H1 (cell line): Measurements from ENCODE around the gene ATF7IP2.
"Not testable (repeated sequence)": the region's sequence is repeated elsewhere in the genome, so short reads cannot be mapped to it uniquely, and the experiment has no call there.

Experiments
- CBX5 ChIP-seq: fragments of 300-800, 300-1000 bp; sonication (generic); IDR thresholded peaks from 2 replicates; pipeline ENCODE4 v1.7.1; 2016; ENCODE audit warnings: antibody characterized with exemption, low read length, low read depth
- CREB1 ChIP-seq: IDR thresholded peaks from 2 replicates; pipeline ENCODE4 v1.6.1; 2012; ENCODE audit warnings: inconsistent platforms
- FOSL1 ChIP-seq: IDR thresholded peaks from 2 replicates; pipeline ENCODE4 v1.6.1; 2011; ENCODE audit warnings: mild to moderate bottlenecking, low read depth, low read length, moderate library complexity; ENCODE audit not compliant: insufficient read depth
- GABPA ChIP-seq: IDR thresholded peaks from 2 replicates; pipeline ENCODE4 v1.6.1; 2011; ENCODE audit warnings: mild to moderate bottlenecking, low read length, moderate library complexity, borderline replicate concordance; ENCODE audit not compliant: insufficient read depth
- HDAC2 ChIP-seq, 2 experiments: fragments of 300-600 bp in 1 of 2; sonication (generic) in 1 of 2; IDR thresholded peaks; 2 replicates each; pipeline ENCODE4 v1.6.1; 2011 to 2012; ENCODE audit warnings: low read depth in 2 of 2, low read length in 2 of 2, mild to moderate bottlenecking in 2 of 2, moderate library complexity in 2 of 2, borderline replicate concordance in 1 of 2, inconsistent platforms in 1 of 2
- KDM1A ChIP-seq: fragments of 200-600, 300-600 bp; sonication (generic); IDR thresholded peaks from 2 replicates; pipeline ENCODE4 v1.7.1; 2016; ENCODE audit warnings: mild to moderate bottlenecking, low read length, borderline replicate concordance
- POLR2A ChIP-seq, 2 experiments: IDR thresholded peaks; 1 replicate in 1 of 2; 2 replicates in 1 of 2; pipeline ENCODE4 v1.6.1; 2011; ENCODE audit warnings: low read depth in 2 of 2, low read length in 2 of 2, mild to moderate bottlenecking in 2 of 2; ENCODE audit errors: control extremely low read depth in 1 of 2
- RFX5 ChIP-seq: IDR thresholded peaks from 2 replicates; pipeline ENCODE4 v1.6.1; 2011; ENCODE audit warnings: low read depth, low read length, improper control_type of control experiment, borderline replicate concordance
- TF ChIP-seq, protein P1 (sequence below), 3 experiments: IDR thresholded peaks; 1 replicate in 2 of 3; 2 replicates in 1 of 3; pipeline versions ENCODE4 v1.5.1 to v1.6.1; 2011; ENCODE audit warnings: low read length in 3 of 3, mild to moderate bottlenecking in 3 of 3, inconsistent platforms in 2 of 3, low read depth in 1 of 3, moderate library complexity in 1 of 3; ENCODE audit not compliant: insufficient read depth in 1 of 3; ENCODE audit errors: control extremely low read depth in 1 of 3

DNA sequence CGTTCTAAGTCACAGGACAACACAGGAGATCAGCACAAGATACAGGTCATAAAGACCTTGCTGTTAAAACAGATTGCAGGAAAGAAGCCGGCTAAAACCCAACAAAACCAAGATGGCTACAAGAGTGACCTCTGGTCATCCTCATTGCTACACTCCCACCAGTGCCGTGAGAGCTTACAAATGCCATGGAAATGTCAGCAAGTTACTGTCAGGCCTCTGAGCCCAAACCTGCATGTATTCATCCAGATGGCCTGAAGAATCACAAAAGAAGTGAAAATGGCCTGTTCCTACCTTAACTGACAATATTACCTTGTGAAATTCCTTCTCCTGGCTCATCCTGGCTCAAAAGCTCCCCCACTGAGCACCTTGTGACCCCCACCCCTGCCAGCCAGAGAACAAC lies 119.4 kb downstream of the ATF7IP2 start:
- not testable (repeated sequence) for TF ChIP-seq CBX5; KDM1A; RFX5; GABPA; HDAC2 (IDR thresholded peaks at IDR 0.05; ENCODE audit: borderline replicate concordance in 1 of 2, low read depth in 2 of 2, low read length in 2 of 2); POLR2A (IDR thresholded peaks at IDR 0.05; ENCODE audit: control extremely low read depth in 1 of 2, low read depth in 2 of 2, low read length in 2 of 2); CREB1; FOSL1
- TF ChIP-seq, protein P1, sequence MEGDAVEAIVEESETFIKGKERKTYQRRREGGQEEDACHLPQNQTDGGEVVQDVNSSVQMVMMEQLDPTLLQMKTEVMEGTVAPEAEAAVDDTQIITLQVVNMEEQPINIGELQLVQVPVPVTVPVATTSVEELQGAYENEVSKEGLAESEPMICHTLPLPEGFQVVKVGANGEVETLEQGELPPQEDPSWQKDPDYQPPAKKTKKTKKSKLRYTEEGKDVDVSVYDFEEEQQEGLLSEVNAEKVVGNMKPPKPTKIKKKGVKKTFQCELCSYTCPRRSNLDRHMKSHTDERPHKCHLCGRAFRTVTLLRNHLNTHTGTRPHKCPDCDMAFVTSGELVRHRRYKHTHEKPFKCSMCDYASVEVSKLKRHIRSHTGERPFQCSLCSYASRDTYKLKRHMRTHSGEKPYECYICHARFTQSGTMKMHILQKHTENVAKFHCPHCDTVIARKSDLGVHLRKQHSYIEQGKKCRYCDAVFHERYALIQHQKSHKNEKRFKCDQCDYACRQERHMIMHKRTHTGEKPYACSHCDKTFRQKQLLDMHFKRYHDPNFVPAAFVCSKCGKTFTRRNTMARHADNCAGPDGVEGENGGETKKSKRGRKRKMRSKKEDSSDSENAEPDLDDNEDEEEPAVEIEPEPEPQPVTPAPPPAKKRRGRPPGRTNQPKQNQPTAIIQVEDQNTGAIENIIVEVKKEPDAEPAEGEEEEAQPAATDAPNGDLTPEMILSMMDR (IDR thresholded peaks at IDR 0.05; ENCODE audit: control extremely low read depth in 1 of 3, insufficient read depth in 1 of 3, low read depth in 1 of 3, low read length in 3 of 3), result not testable (repeated sequence)
